PC-3 (cell line): Measurements from ENCODE around the gene OR5C1. TPM values are rescaled to one million over a fixed set of nuclear protein-coding genes. Genes with fewer than 3 reads are reported as not detected.

ENCODE experiments used
- ATAC-seq: fragments of 200-7000 bp; cut with Tn5 transposase; 2 replicates; pipeline ENCODE4 v1.9.1; 2020; ENCODE audit warnings: mild to moderate bottlenecking, moderate library complexity
- Bru-seq: library from RNA; stranded (reverse); fragments of 400-500 nt; gene quantifications from one replicate; lab custom pipeline; 2021; lab: Mats Ljungman, UMichigan
- BruChase-seq, 2 experiments: library from RNA; stranded (reverse); fragments of 400-500 nt; gene quantifications; one replicate each; lab custom pipeline; 2021; lab: Mats Ljungman, UMichigan
- BruUV-seq: library from RNA; stranded (reverse); fragments of 400-500 nt; replicated peaks from 2 replicates; lab custom pipeline; 2021; lab: Mats Ljungman, UMichigan
- CTCF ChIA-PET: fragments of 300-600 bp; sonication (Branson Sonifier 250); formaldehyde crosslinking; loops from one replicate; lab custom pipeline; 2022; ENCODE audit warnings: antibody characterized with exemption; lab: Charles Lee
- POLR2A ChIA-PET: fragments of 300-600 bp; sonication (Branson Sonifier 250); formaldehyde crosslinking; loops from one replicate; lab custom pipeline; 2022; ENCODE audit warnings: antibody characterized with exemption; ENCODE audit not compliant: unreplicated experiment; lab: Charles Lee
- DNase-seq: peaks from one replicate; pipeline ENCODE4 v3.0.0-alpha.2; 2015
- H2AFZ ChIP-seq: fragments of 300-600 bp; sonication (generic); 2 replicates; pipeline ENCODE4 v1.6.0; 2016; ENCODE audit warnings: antibody characterized with exemption, low read length
- H3F3A ChIP-seq: fragments of 300-600 bp; sonication (generic); one replicate; pipeline ENCODE4 v1.6.0; 2017; ENCODE audit warnings: antibody characterized with exemption, low read length, control low read depth, mild to moderate bottlenecking; ENCODE audit not compliant: unreplicated experiment
- H3K27ac ChIP-seq: fragments of 300-600 bp; sonication (generic); 2 replicates; pipeline ENCODE4 v1.5.1; 2016; ENCODE audit warnings: mild to moderate bottlenecking, low read length
- H3K27me3 ChIP-seq: fragments of 300-600 bp; sonication (generic); 2 replicates; pipeline ENCODE4 v1.6.1; 2016; ENCODE audit warnings: low read length, mixed read lengths
- H3K36me3 ChIP-seq: fragments of 300-600 bp; sonication (generic); 2 replicates; pipeline ENCODE4 v1.6.1; 2016; ENCODE audit warnings: low read depth, mixed run types, low read length, mixed read lengths
- H3K4me1 ChIP-seq: fragments of 300-600 bp; sonication (generic); 2 replicates; pipeline ENCODE4 v1.5.1; 2016; ENCODE audit warnings: low read length; ENCODE audit not compliant: insufficient read depth
- H3K4me2 ChIP-seq: fragments of 300-600 bp; sonication (generic); 2 replicates; pipeline ENCODE4 v1.6.0; 2016; ENCODE audit warnings: low read length
- H3K4me3 ChIP-seq: fragments of 300-600 bp; sonication (generic); 2 replicates; pipeline ENCODE4 v1.5.1; 2016; ENCODE audit warnings: mild to moderate bottlenecking, low read length, mixed read lengths
- H3K79me2 ChIP-seq: fragments of 300-600 bp; sonication (generic); 2 replicates; pipeline ENCODE4 v1.6.1; 2017; ENCODE audit warnings: low read length, mixed read lengths
- H3K9ac ChIP-seq: fragments of 300-600 bp; sonication (generic); 2 replicates; pipeline ENCODE4 v1.6.0; 2016; ENCODE audit warnings: mild to moderate bottlenecking, low read length
- H3K9me2 ChIP-seq: fragments of 300-600 bp; sonication (generic); replicated peaks from 2 replicates; pipeline ENCODE4 v1.6.1; 2016; ENCODE audit warnings: mixed run types, low read length, mixed read lengths
- H3K9me3 ChIP-seq: fragments of 300-600 bp; sonication (generic); 2 replicates; pipeline ENCODE4 v1.6.1; 2016; ENCODE audit warnings: low read length, mixed read lengths
- H4K20me1 ChIP-seq: fragments of 300-600 bp; sonication (generic); 2 replicates; pipeline ENCODE4 v1.6.1; 2016; ENCODE audit warnings: low read length, mixed read lengths
- EZH2 ChIP-seq: fragments of 300-600 bp; sonication (generic); IDR thresholded peaks from one replicate; pipeline ENCODE4 v1.6.1; 2017; ENCODE audit warnings: antibody characterized with exemption, mild to moderate bottlenecking, low read length; ENCODE audit not compliant: unreplicated experiment
- EZH2phosphoT487 ChIP-seq: fragments of 300-600 bp; sonication (generic); IDR thresholded peaks from 2 replicates; pipeline ENCODE4 v1.6.1; 2018; ENCODE audit warnings: mild to moderate bottlenecking, antibody characterized with exemption, low read length, borderline replicate concordance
- intact Hi-C: fragments of 100-400 bp; cut with micrococcal nuclease; formaldehyde crosslinking; loops from 2 replicates; pipeline ENCODE4 v1.9.0; 2023
- long read RNA-seq: library from polyadenylated mRNA; unstranded; transcript quantifications from one replicate; pipeline ENCODE4 v2.0.0, GENCODE V29; 2021; ENCODE audit not compliant: unreplicated experiment
- total RNA-seq: library from RNA; depleted of rRNA; stranded (reverse); fragments of >200 nt; gene quantifications from 2 replicates; pipeline ENCODE4 v1.2.3, GENCODE V29; 2014; rRNA removed
- TF ChIP-seq, protein P1 (sequence below): fragments of 300-600 bp; sonication (generic); conservative IDR thresholded peaks from 2 replicates; pipeline ENCODE4 v1.5.1; 2017; ENCODE audit warnings: antibody characterized with exemption, low read depth, mild to moderate bottlenecking, low read length

The OR5C1 gene
- total RNA-seq (not detected in 2 replicates), Bru-seq, nascent RNA (not detected), BruChase-seq, experiment 1, labeled RNA remaining after a 6-hour chase (not detected), BruChase-seq, experiment 2, labeled RNA remaining after a 2-hour chase (not detected)
- long read RNA-seq = 0 reads

- BruUV-seq = no TSS peak
- H3K4me3 ChIP-seq = no peak within 1 kb of the TSS
- no peaks in the 10 kb centered on the region for H3F3A ChIP-seq
- H3K79me2 ChIP-seq = no peaks in the 10 kb centered on the region
- H2AFZ ChIP-seq = no peak within 1 kb of the TSS
- ATAC-seq (no peak), DNase-seq (no peak)
- no peaks in the 10 kb centered on the region for H3K9me2 ChIP-seq
- no peak for TF ChIP-seq EZH2phosphoT487
- TF ChIP-seq EZH2 = no peak
- TF ChIP-seq, protein P1, sequence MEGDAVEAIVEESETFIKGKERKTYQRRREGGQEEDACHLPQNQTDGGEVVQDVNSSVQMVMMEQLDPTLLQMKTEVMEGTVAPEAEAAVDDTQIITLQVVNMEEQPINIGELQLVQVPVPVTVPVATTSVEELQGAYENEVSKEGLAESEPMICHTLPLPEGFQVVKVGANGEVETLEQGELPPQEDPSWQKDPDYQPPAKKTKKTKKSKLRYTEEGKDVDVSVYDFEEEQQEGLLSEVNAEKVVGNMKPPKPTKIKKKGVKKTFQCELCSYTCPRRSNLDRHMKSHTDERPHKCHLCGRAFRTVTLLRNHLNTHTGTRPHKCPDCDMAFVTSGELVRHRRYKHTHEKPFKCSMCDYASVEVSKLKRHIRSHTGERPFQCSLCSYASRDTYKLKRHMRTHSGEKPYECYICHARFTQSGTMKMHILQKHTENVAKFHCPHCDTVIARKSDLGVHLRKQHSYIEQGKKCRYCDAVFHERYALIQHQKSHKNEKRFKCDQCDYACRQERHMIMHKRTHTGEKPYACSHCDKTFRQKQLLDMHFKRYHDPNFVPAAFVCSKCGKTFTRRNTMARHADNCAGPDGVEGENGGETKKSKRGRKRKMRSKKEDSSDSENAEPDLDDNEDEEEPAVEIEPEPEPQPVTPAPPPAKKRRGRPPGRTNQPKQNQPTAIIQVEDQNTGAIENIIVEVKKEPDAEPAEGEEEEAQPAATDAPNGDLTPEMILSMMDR = no peak
- intact Hi-C loops = no loop called here
- H3K4me1 ChIP-seq = no peaks in the 10 kb centered on the region; the same call in 1 of the 2 replicates
- H3K27me3 ChIP-seq = no peaks in the 10 kb centered on the region
- H3K9ac ChIP-seq = no peak within 1 kb of the TSS
- CTCF ChIA-PET = no interaction called here
- POLR2A ChIA-PET = no interaction called here
- H3K4me2 ChIP-seq = no peak within 1 kb of the TSS
- H3K9me3 ChIP-seq = no peaks in the 10 kb centered on the region
- H3K27ac ChIP-seq = no peak within 1 kb of the TSS
- no peaks in the 10 kb centered on the region for H3K36me3 ChIP-seq
- H4K20me1 ChIP-seq = no peaks in the 10 kb centered on the region
These were observed at the start of gene OR5C1 for GRCh38 chr9:122788831-122789230. Gene OR5C1, plus strand, starts transcription at chr9:122788933. Its CDS starts 0 bp downstream, at chr9:122788933.

GRCh38 chr9:122742003-122742402, 46.7 kb upstream of the OR5C1 start, which contains the start of gene OR1L6:
Gene OR1L6, plus strand, starts transcription at chr9:122742303. Its CDS starts 7,545 bp downstream, at chr9:122749848.
- ChIA-PET POLR2A (interaction anchor here (0.7 kb wide), 1 partner anchor 14 kb away, joined by 4 read pairs; no protein-coding TSS in a partner anchor), CTCF (no interaction called here)
- no peak for ATAC-seq
- no TSS peak for BruUV-seq
- no peak within 1 kb of the TSS for H3K9ac ChIP-seq
- no peak within 1 kb of the TSS for H3K27ac ChIP-seq
- peaks cover 4% of the 10 kb centered on the region; the same call in 1 of the 2 replicates for H3K27me3 ChIP-seq
- H3K9me3 ChIP-seq = no peaks in the 10 kb centered on the region
- no peaks in the 10 kb centered on the region for H3K4me1 ChIP-seq
- H4K20me1 ChIP-seq = no peaks in the 10 kb centered on the region
- intact Hi-C loops = no loop called here
- DNase-seq = no peak
- no peaks in the 10 kb centered on the region for H3K79me2 ChIP-seq
- no peak within 1 kb of the TSS for H3K4me2 ChIP-seq
- H2AFZ ChIP-seq = no peak within 1 kb of the TSS
- no peaks in the 10 kb centered on the region for H3K36me3 ChIP-seq
- no peaks in the 10 kb centered on the region for H3F3A ChIP-seq
- no peak for TF ChIP-seq EZH2phosphoT487
- no peaks in the 10 kb centered on the region for H3K9me2 ChIP-seq
- no peak within 1 kb of the TSS for H3K4me3 ChIP-seq

DNA sequence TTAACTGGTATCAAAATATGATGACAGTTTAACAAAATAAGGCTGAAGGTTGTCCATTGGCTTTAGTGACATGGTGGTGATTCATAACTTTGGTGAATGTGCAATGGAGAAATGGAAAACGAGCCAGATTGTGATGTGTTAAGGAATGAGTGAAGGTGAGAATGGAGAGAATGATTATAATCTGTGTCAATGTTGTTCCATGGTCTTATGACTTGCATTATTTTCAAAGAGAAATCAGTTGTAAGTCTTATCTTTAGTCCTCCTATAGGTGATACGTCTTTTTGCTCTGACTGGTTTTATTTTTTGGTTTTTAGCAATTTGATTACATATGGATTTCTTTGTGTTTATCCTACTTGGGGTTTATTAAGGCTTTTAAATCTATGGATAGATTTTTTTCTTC, 33.9 kb upstream of the OR5C1 start:
- no peaks in the 10 kb centered on the region for H3K79me2 ChIP-seq
- H3K4me1 ChIP-seq = no peaks in the 10 kb centered on the region
- no peaks in the 10 kb centered on the region for H3F3A ChIP-seq
- H3K9me3 ChIP-seq = no peaks in the 10 kb centered on the region
- BruUV-seq = no TSS peak
- H3K4me3 ChIP-seq = no peak overlapping the region
- H3K9me2 ChIP-seq = no peaks in the 10 kb centered on the region
- no peak overlapping the region for H3K27ac ChIP-seq
- no peak overlapping the region for H2AFZ ChIP-seq
- POLR2A ChIA-PET = no interaction called here
- no peak overlapping the region for H3K9ac ChIP-seq
- peaks cover 3% of the 10 kb centered on the region; the same call in 1 of the 2 replicates for H3K27me3 ChIP-seq
- intact Hi-C loops = no loop called here
- DNase-seq (no peak), ATAC-seq (no peak)
- H3K36me3 ChIP-seq = no peaks in the 10 kb centered on the region
- CTCF ChIA-PET = no interaction called here
- TF ChIP-seq EZH2 = no peak
- TF ChIP-seq EZH2phosphoT487 = no peak
- TF ChIP-seq, protein P1 = no peak
- H3K4me2 ChIP-seq = no peak overlapping the region
- no peaks in the 10 kb centered on the region for H4K20me1 ChIP-seq
